Spleen (tissue), 11 donors: ENCODE results near the gene IGF2. TPM values are rescaled to one million over a fixed set of nuclear protein-coding genes. Genes with fewer than 3 reads are reported as not detected.

Experiments
- DNase-seq: peaks from one replicate; pipeline ENCODE4 v3.0.0-alpha.2; 2020
- H3K27ac ChIP-seq, 8 donors: fragments of 200-600 bp; sonication (generic) in 7 of 8; 1 replicate in 4 of 8; 2 replicates in 4 of 8; pipeline versions ENCODE4 v1.5.0 to v1.8.0; 2016 to 2021; ENCODE audit warnings: inconsistent platforms in 4 of 8, mild to moderate bottlenecking in 4 of 8, moderate library complexity in 1 of 8
- H3K27me3 ChIP-seq, 7 donors: fragments of 200-600 bp; sonication (generic) in 6 of 7; replicated peaks in 1 of 7; 1 replicate in 4 of 7; 2 replicates in 3 of 7; pipeline versions ENCODE4 v1.5.0 to v1.8.0; 2016 to 2021; ENCODE audit warnings: inconsistent platforms in 3 of 7, mild to moderate bottlenecking in 1 of 7
- H3K36me3 ChIP-seq, 6 donors: fragments of 200-600 bp; sonication (generic) in 5 of 6; 1 replicate in 4 of 6; 2 replicates in 2 of 6; pipeline versions ENCODE4 v1.5.0 to v1.8.0; 2016 to 2021; ENCODE audit warnings: inconsistent platforms in 2 of 6
- H3K4me1 ChIP-seq, 6 donors: fragments of 200-600 bp; sonication (generic) in 5 of 6; 1 replicate in 3 of 6; 2 replicates in 3 of 6; pipeline versions ENCODE4 v1.5.0 to v1.8.0; 2016 to 2021; ENCODE audit warnings: inconsistent platforms in 3 of 6
- H3K4me3 ChIP-seq, 8 donors: fragments of 200-600 bp; sonication (generic) in 7 of 8; 1 replicate in 4 of 8; 2 replicates in 4 of 8; pipeline versions ENCODE4 v1.5.0 to v1.8.0; 2016 to 2021; ENCODE audit warnings: inconsistent platforms in 4 of 8, mild to moderate bottlenecking in 4 of 8, moderate library complexity in 2 of 8
- H3K9me3 ChIP-seq, 8 donors: fragments of 200-600 bp; sonication (generic) in 7 of 8; 1 replicate in 4 of 8; 2 replicates in 4 of 8; pipeline versions ENCODE4 v1.5.0 to v1.8.0; 2016 to 2021; ENCODE audit warnings: inconsistent platforms in 4 of 8
- CTCF ChIP-seq, 11 experiments: fragments of 200-600 bp in 7 of 11; fragments of 450-650 bp in 4 of 11; sonication (generic) in 4 of 11; IDR thresholded peaks in 8 of 11; conservative IDR thresholded peaks in 3 of 11; 1 replicate in 7 of 11; 2 replicates in 4 of 11; pipeline versions ENCODE4 v1.4.0 to v1.8.0; 2016 to 2021; ENCODE audit warnings: antibody characterized with exemption in 11 of 11, inconsistent platforms in 4 of 11, mild to moderate bottlenecking in 1 of 11
- POLR2A ChIP-seq, 3 donors: fragments of 450-650 bp; IDR thresholded peaks; one replicate each; pipeline ENCODE4 v1.5.1; 2017; ENCODE audit warnings: antibody characterized with exemption in 3 of 3, mild to moderate bottlenecking in 1 of 3
- POLR2AphosphoS5 ChIP-seq, 3 donors: sonication (generic); formaldehyde crosslinking; IDR thresholded peaks; one replicate each; pipeline ENCODE4 v1.5.1; 2017; ENCODE audit warnings: antibody characterized with exemption in 3 of 3
- WGBS, 5 donors: extraction: QIAGEN DNeasy Blood & Tissue Kit in 3 of 5; methylation state at CpG; one replicate each; pipeline versions ENCODE4 v1.1.5 to v1.1.7; 2013 to 2018; 5-methylcytosine and 5-hydroxymethylcytosine counted together
- intact Hi-C: fragments of 100-400 bp; cut with DNase I; formaldehyde crosslinking; loops from one replicate; pipeline ENCODE4 v1.15.0; 2023; ENCODE audit warnings: low total_unique reads
- polyA plus RNA-seq, 3 donors: library from polyadenylated mRNA; stranded (reverse); fragments of 200-250 nt; gene quantifications; one replicate each; pipeline ENCODE4 v1.2.1, GENCODE V29; 2013
- total RNA-seq, 7 donors: library from RNA; depleted of rRNA in 3 of 7; stranded (reverse); fragments of >200 nt in 3 of 7; fragmentation: NEBNext Ultra II Directional in 4 of 7; extraction: Animal tissue kit (Norgen Biotek cat#: 25700) in 4 of 7; gene quantifications; one replicate each; pipeline versions ENCODE4 v1.1.0 to v1.2.1, GENCODE V29; 2016 to 2021
- donor health status: healthy with polysubstance abuse.
- donor health status: DM: no; HTN: no; CAD: no; lungs with moderate emphysema.
- donor health status: DM: no; HTN: no; CAD: no.
- donor health status: Bipolar disorder and iron deficiency.
- donor health status: healthy.
- donor health status: DM: no; HTN: no; CAD: no.
- donor health status: DM: yes; HTN: yes; CAD: no.

IGF2 gene
- total and polyA plus RNA-seq, 10 donors: 0.74 to 66.6 (median 13.7) TPM

DNA sequence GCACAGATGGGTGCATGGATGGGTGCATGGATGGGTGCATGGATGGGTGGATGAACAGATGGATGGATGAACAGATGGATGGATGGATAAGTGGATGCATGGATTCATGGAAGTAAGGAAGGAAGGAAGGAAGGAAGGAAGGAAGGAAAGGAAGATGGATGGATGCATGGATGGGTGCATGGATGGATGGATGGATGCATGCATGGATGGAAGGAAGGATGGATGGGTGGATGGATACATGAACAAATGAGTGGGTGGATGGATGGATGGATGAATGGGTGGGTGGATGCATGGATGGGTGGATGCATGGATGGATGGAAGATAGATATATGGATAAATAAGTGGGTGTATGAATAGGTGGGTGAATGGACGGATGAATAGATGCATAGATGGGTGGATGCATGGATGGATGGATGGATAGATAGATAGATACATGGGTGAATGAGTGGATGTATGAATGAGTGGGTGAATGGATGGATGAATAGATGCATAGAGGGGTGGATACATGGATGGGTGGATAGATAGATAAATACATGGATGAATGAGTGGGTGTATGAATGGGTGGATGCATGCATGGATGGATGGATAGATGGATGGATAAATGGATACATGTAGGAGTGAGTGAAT lies 32.5 kb downstream of the IGF2 start:
- intact Hi-C loops: no loop called here
- WGBS, 5 donors: 89 to 92% (median 90%) methylated on average over 1 of the region's 1 CpG
- Histone ChIP-seq H3K4me3 (no peak overlapping the region), H3K4me1 (peaks cover 0 to 21% (median 8%) of the 10 kb centered on the region in 6 donors), H3K9me3 (no peaks in the 10 kb centered on the region), H3K27ac (no peak overlapping the region), H3K27me3 (peaks cover 0 to 18% (median 0%) of the 10 kb centered on the region in 7 donors), H3K36me3 (no peaks in the 10 kb centered on the region)
- DNase-seq: no peak
- TF ChIP-seq POLR2A (IDR thresholded peaks at IDR 0.05) (no peak), CTCF (IDR thresholded peaks at IDR 0.05 in 8 of 11, conservative IDR thresholded peaks at IDR 0.05 in 3 of 11) (no peak), POLR2AphosphoS5 (IDR thresholded peaks at IDR 0.05) (no peak)

GRCh38 chr11:2105511-2105910 lies 33.7 kb downstream of the IGF2 start:
- H3K36me3 ChIP-seq: no peaks in the 10 kb centered on the region
- H3K27ac ChIP-seq: no peak overlapping the region
- 76 to 95% (median 90%) methylated on average over 3 to 7 of the region's 7 CpGs for WGBS, 5 donors
- peak; percentile 59 for DNase-seq
- no peak overlapping the region for H3K4me3 ChIP-seq
- peaks cover 0 to 18% (median 0%) of the 10 kb centered on the region in 7 donors for H3K27me3 ChIP-seq
- peaks cover 0 to 30% (median 11%) of the 10 kb centered on the region in 6 donors for H3K4me1 ChIP-seq
- TF ChIP-seq POLR2A (IDR thresholded peaks at IDR 0.05) (no peak), POLR2AphosphoS5 (IDR thresholded peaks at IDR 0.05) (no peak), CTCF (IDR thresholded peaks at IDR 0.05 in 8 of 11, conservative IDR thresholded peaks at IDR 0.05 in 3 of 11) (no peak)
- no peaks in the 10 kb centered on the region for H3K9me3 ChIP-seq
- intact Hi-C loops: no loop called here

DNA sequence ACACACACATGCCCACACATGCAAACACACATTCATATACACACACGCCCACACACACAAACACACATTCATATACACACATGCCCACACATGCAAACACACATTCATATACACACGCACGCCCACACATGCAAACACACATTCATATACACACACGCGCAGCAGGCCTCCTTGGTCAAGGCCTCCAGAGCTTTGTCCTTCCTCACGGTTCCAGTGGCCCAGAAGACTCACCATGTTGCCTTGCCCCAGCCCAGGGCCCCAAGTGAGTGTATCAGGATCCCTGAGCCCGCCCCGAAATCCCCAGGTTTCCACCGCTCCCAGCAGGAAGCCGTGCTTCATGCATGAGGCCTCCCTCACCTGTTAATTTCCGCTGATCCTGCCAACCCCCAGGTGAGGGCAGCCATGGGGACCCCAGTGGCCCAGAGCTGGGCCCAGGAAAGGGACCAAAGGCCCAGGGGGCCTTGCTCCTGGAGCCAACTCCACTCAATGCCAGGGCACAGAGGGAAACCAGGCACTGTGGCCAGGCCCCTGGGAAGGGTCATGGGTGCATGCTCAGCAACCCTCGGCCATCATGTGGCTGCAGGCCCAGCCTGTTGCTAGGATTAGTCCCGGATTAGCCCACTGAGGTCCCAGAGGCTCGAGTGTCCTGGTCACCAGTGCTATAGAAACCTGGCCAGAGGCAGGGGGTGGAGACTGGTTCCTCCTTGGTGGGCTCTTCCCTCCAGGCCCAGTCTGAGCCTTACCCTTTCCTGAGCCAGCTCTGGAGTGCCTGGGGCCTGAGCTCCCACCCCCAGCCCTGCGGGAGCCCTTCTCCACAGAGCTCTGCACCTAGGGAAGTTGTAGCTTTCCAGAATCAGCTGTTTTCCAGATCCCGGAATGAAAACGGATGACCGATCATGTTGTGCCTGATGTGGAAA lies 34.4 kb downstream of the IGF2 start:
- peak; percentile 49 for DNase-seq
- H3K4me3 ChIP-seq: no peak overlapping the region
- no peaks in the 10 kb centered on the region for H3K9me3 ChIP-seq
- no peak for TF ChIP-seq CTCF (IDR thresholded peaks at IDR 0.05 in 8 of 11, conservative IDR thresholded peaks at IDR 0.05 in 3 of 11)
- TF ChIP-seq POLR2A (IDR thresholded peaks at IDR 0.05): no peak
- no peak for TF ChIP-seq POLR2AphosphoS5 (IDR thresholded peaks at IDR 0.05)
- intact Hi-C loops: no loop called here
- H3K36me3 ChIP-seq: no peaks in the 10 kb centered on the region
- H3K27ac ChIP-seq: no peak overlapping the region
- H3K4me1 ChIP-seq: peaks cover 0 to 37% (median 15%) of the 10 kb centered on the region in 6 donors
- 89 to 92% (median 90%) methylated on average over 15 to 18 of the region's 18 CpGs for WGBS, 5 donors
- H3K27me3 ChIP-seq: peaks cover 0 to 17% (median 0%) of the 10 kb centered on the region in 7 donors
